SU-DHL-6 (cell line): ENCODE measurements around the gene ITGB8.

Experiments
- EZH2phosphoT487 ChIP-seq: fragments of 200-600 bp; sonication (generic), shearing (Covaris generic); conservative IDR thresholded peaks from 2 replicates; pipeline ENCODE4 v1.6.1; 2018; ENCODE audit warnings: mild to moderate bottlenecking, antibody characterized with exemption, low read length, moderate library complexity, mixed read lengths
- TF ChIP-seq, protein P1 (sequence below): fragments of 200-600 bp; sonication (generic); IDR thresholded peaks from one replicate; pipeline ENCODE4 v1.5.1; 2017; ENCODE audit warnings: antibody characterized with exemption, mild to moderate bottlenecking, low read length, moderate library complexity; ENCODE audit not compliant: insufficient read depth, poor library complexity, severe bottlenecking

DNA sequence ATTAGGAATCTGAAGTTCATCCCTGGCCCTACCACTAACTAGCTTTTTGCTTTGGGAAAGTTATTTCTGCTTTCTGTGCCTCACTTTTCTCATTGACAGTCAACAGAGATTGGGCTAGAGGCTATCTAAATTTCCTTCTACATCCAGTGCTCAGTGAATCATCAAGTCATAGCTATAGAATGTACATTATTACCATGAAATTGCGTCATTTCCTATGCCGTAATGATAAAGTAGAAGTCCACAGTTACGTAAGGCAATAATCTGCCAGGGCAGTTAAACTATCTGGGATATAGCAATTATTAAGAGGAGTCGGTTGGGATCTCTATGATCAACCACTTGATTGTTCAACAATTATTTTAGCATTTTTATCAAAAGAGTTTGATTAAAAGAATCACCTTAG lies 64.4 kb downstream of the ITGB8 start:
- TF ChIP-seq EZH2phosphoT487 = no peak
- TF ChIP-seq, protein P1, sequence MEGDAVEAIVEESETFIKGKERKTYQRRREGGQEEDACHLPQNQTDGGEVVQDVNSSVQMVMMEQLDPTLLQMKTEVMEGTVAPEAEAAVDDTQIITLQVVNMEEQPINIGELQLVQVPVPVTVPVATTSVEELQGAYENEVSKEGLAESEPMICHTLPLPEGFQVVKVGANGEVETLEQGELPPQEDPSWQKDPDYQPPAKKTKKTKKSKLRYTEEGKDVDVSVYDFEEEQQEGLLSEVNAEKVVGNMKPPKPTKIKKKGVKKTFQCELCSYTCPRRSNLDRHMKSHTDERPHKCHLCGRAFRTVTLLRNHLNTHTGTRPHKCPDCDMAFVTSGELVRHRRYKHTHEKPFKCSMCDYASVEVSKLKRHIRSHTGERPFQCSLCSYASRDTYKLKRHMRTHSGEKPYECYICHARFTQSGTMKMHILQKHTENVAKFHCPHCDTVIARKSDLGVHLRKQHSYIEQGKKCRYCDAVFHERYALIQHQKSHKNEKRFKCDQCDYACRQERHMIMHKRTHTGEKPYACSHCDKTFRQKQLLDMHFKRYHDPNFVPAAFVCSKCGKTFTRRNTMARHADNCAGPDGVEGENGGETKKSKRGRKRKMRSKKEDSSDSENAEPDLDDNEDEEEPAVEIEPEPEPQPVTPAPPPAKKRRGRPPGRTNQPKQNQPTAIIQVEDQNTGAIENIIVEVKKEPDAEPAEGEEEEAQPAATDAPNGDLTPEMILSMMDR = no peak
